ENCODE measurements around the gene CHST5. TPM values are rescaled to one million over a fixed set of nuclear protein-coding genes. Genes with fewer than 3 reads are reported as not detected.
"Not testable (repeated sequence)": the region's sequence is repeated elsewhere in the genome, so short reads cannot be mapped to it uniquely, and the experiment has no call there.

The CHST5 gene
- total RNA-seq, 1 donor, result 0.09 TPM

GRCh38 chr16:75503801-75504200 lies 32.1 kb downstream of the CHST5 start:
- no peak overlapping the region for H3K4me3 ChIP-seq (ENCODE audit: low read depth, low read length)
- no peak for DNase-seq (ENCODE audit: low read depth)
- no peak for TF ChIP-seq CTCF (IDR thresholded peaks at IDR 0.05; ENCODE audit: insufficient read depth, low read length)

GRCh38 chr16:75502916-75503605 lies 32.8 kb downstream of the CHST5 start:
- TF ChIP-seq CTCF (IDR thresholded peaks at IDR 0.05; ENCODE audit: insufficient read depth, low read length), result no peak
- no peak overlapping the region for H3K4me3 ChIP-seq (ENCODE audit: low read depth, low read length)
- no peak for DNase-seq (ENCODE audit: low read depth)

GRCh38 chr16:75501820-75502219 lies 34.1 kb downstream of the CHST5 start:
- H3K4me3 ChIP-seq (ENCODE audit: low read depth, low read length), result not testable (repeated sequence)
- peak; percentile 67 for DNase-seq (ENCODE audit: low read depth)

- no peak for DNase-seq (ENCODE audit: low read depth)
- no peak for TF ChIP-seq CTCF (IDR thresholded peaks at IDR 0.05; ENCODE audit: insufficient read depth, low read length)
- H3K4me3 ChIP-seq (ENCODE audit: low read depth, low read length), result no peak overlapping the region
Measured at GRCh38 chr16:75501359-75501758, 34.5 kb downstream of the CHST5 start.

GRCh38 chr16:75498605-75499322 lies 37.1 kb downstream of the CHST5 start:
- not testable (repeated sequence) for DNase-seq (ENCODE audit: low read depth); H3K4me3 ChIP-seq (ENCODE audit: low read depth, low read length)

- DNase-seq (ENCODE audit: low read depth), result no peak
- no peak overlapping the region for H3K4me3 ChIP-seq (ENCODE audit: low read depth, low read length)
- TF ChIP-seq CTCF (IDR thresholded peaks at IDR 0.05; ENCODE audit: insufficient read depth, low read length), result no peak
Measured at GRCh38 chr16:75497558-75497957, 38.4 kb downstream of the CHST5 start.

GRCh38 chr16:75495076-75495674 lies 40.7 kb downstream of the CHST5 start, which contains the start of gene CHST6:
TSS of gene CHST6 (minus strand) at chr16:75495441. CDS start at chr16:75479828, 15,613 bp downstream.
- DNase-seq (ENCODE audit: low read depth), result no peak
- no peak for TF ChIP-seq CTCF (IDR thresholded peaks at IDR 0.05; ENCODE audit: insufficient read depth, low read length)
- peak within 1 kb of the TSS; percentile 37 for H3K4me3 ChIP-seq (ENCODE audit: low read depth, low read length)

Data from fibroblast of the aortic adventitia (primary cell).